NT2/D1 (cell line): ENCODE measurements around the gene AGO3.

ENCODE experiments used
- SUZ12 ChIP-seq: IDR thresholded peaks from 2 replicates; pipeline ENCODE4 v1.6.1; 2011; ENCODE audit not compliant: insufficient read length, insufficient read depth; ENCODE audit errors: extremely low read depth
- YY1 ChIP-seq: IDR thresholded peaks from 2 replicates; pipeline ENCODE4 v1.6.1; 2011; ENCODE audit not compliant: insufficient read length, insufficient read depth
- ZNF274 ChIP-seq: IDR thresholded peaks from 2 replicates; pipeline ENCODE4 v1.6.1; 2011; ENCODE audit warnings: mild to moderate bottlenecking, low read depth, low read length

GRCh38 chr1:35893051-35893879 lies 37.6 kb upstream of the AGO3 start:
- no peak for TF ChIP-seq ZNF274
- no peak for TF ChIP-seq SUZ12
- no peak for TF ChIP-seq YY1
